HFF-Myc (cell line): ENCODE data around the gene TRIM4.

Experiments used
- DNase-seq: peaks from one replicate; pipeline ENCODE4 v3.0.0-alpha.2; 2011; ENCODE audit warnings: low read depth; ENCODE audit errors: extremely low read depth
- H3K4me3 ChIP-seq: replicated peaks from 2 replicates; pipeline ENCODE4 v1.5.1; 2011; ENCODE audit warnings: low read depth, mild to moderate bottlenecking, control low read depth, low read length
- CTCF ChIP-seq: IDR thresholded peaks from 2 replicates; pipeline ENCODE4 v1.5.1; 2012; ENCODE audit warnings: mild to moderate bottlenecking, low read depth, low read length, control low read depth; ENCODE audit errors: missing control alignments

TRIM4 gene

DNA sequence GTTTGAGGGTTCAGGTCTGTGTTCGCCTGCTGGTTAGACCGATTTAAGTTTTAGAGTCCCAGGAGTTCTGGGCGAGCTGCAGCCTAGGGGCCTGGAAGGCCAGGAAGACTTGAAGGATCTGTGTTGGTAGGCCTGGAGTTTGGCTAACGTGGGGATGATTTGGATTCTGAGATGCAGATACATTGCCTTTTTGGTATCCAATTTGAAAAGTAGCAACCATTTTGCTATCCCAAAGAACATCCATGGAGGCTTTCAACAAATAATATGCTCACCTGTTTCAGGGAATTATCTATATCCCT lies 433 bp upstream of the TRIM4 start:
- TF ChIP-seq CTCF, result no peak
- DNase-seq, result no peak
- H3K4me3 ChIP-seq, result peak overlapping the region; percentile 88

- DNase-seq, result no peak
- H3K4me3 ChIP-seq, result no peak overlapping the region
- TF ChIP-seq CTCF, result no peak
These were observed 8.4 kb downstream of the TRIM4 start for GRCh38 chr7:99910976-99911375.

GRCh38 chr7:99901581-99901980 lies 17.7 kb downstream of the TRIM4 start:
- TF ChIP-seq CTCF, result no peak
- H3K4me3 ChIP-seq, result no peak overlapping the region
- DNase-seq, result no peak

- no peak for DNase-seq
- TF ChIP-seq CTCF, result no peak
- H3K4me3 ChIP-seq, result no peak overlapping the region
These were observed 19.4 kb downstream of the TRIM4 start for GRCh38 chr7:99899830-99900519.

GRCh38 chr7:99898836-99899235 lies 20.5 kb downstream of the TRIM4 start:
- DNase-seq, result no peak
- no peak for TF ChIP-seq CTCF
- no peak overlapping the region for H3K4me3 ChIP-seq

GRCh38 chr7:99898023-99898357 lies 21.3 kb downstream of the TRIM4 start:
- DNase-seq, result no peak

More at GRCh38 chr7:99898023-99898357, 21.3 kb downstream of the TRIM4 start:
- no peak for TF ChIP-seq CTCF
- H3K4me3 ChIP-seq, result no peak overlapping the region
